NK-92 (cell line): Measurements from ENCODE around the gene MARCHF3.
"Not testable (repeated sequence)": the region's sequence is repeated elsewhere in the genome, so short reads cannot be mapped to it uniquely, and the experiment has no call there.

Source experiments
- DNase-seq: peaks from one replicate; lab custom pipeline; 2025; ENCODE audit not compliant: unreplicated experiment; lab: John Stamatoyannopoulos, UW

Gene MARCHF3

GRCh38 chr5:126881821-126882600, 148.3 kb downstream of the MARCHF3 start:
- no peak for DNase-seq

DNA sequence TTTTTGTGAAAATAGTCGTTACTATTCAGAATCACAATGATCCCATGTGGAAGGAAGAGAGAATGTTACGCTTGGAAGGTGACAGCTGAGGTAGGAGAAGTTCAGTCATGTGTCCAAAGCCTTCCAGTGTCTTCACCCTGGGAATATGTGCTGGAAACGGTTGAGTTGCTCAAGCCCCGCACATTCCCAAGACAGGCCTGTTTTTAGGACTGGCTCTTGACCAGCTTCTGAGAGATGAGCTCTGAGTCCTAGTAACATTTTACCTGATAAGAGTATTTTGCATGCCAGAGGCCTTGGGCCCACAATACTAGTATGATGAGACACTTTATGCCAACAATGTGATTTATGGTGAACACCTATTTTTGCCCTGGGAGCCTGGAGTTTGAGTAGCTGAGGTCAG, 151.7 kb downstream of the MARCHF3 start:
- DNase-seq: no peak

GRCh38 chr5:126878085-126878484, 152.3 kb downstream of the MARCHF3 start:
- DNase-seq: no peak

- no peak for DNase-seq
Measured at GRCh38 chr5:126877602-126878001, 152.8 kb downstream of the MARCHF3 start.

- no peak for DNase-seq
Measured at GRCh38 chr5:126875303-126875785, 155.0 kb downstream of the MARCHF3 start.

DNA sequence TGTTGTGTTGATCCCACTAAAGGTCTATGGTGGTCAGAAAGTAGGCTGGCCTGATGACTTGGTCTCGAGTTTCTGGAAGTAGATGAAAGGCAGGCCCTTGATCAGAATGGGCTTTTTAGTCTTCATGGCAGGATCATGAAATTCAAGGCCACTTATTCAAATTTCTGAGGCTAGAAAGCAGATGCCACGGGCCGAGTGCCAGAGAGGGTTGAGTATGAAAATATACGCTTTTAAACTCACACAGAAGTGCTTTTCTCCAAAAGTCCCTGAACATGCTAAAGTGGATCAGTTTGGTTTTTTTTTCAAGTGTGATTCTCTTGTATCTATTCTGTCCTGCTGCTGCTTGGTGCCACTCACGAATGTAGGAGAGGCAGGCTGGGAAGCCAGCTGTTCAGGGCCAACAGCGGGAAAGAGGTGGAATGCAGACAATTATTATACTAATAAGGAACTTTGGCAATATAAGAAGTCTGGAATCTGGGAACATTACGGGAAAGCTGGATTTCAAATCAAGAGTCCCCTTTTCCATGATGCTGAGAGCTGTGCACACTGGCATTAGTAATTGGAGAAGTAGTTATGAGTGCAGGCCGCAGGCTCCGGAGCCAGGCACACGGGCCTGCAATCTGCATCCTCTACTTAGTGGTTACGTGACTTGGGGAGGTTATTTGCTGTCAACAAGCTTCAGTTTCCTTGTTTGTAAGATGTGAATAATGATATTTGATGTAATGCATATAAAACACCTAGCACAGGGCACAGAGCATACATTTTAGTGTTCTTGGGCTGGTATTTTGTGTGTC, 157.6 kb downstream of the MARCHF3 start:
- no peak for DNase-seq

DNA sequence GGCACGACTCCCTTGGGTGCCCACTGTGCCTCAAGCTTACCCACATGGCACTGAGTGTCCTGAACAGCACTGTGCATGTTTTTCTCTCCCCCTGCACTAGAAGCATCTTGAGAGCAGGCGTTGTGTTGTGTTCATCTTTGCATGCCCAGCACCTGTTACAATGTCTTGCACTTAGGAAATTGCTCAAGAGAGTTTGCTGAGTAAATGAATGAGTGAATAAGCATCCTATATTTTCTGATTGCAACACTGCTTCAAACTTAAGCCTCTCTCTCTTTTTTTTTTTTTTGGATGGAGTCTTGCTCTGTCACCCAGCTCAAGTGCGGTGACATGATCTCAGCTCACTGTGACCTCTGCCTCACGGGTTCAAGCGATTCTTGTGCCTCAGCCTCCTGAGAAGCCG, 158.9 kb downstream of the MARCHF3 start:
- no peak for DNase-seq

- DNase-seq: no peak
Measured at GRCh38 chr5:126869005-126869451, 161.3 kb downstream of the MARCHF3 start.

DNA sequence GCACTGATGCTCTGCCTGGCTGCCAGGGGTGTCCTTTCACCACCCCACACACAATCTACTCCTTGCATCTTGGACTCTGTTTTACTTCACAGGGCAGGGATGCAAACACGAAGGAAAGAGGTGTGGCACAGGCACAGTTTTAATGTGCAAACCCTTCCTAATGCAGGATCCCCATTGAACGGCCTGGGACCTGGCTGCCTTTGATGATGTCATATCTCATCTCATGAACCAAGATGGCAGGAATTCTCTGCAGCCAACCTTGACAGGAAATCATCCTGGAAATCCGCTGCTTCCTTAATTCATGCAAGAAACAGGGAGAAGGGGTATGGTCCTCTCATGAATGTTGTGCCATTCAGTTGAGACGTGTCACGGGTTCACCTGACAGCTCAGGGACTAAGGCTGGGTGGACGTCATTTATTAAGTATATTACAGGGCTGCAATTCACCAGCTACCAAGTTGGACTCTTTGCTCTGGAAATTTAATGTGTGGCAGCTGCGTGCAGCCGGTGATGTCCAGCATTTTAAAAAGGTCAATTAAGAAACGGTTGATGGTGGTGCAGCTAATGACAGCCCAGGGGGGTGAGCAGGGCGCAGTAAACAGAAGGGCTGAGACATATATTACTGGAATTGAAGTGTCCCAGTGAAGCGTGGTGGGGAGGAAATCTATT, 161.9 kb downstream of the MARCHF3 start:
- no peak for DNase-seq

DNA sequence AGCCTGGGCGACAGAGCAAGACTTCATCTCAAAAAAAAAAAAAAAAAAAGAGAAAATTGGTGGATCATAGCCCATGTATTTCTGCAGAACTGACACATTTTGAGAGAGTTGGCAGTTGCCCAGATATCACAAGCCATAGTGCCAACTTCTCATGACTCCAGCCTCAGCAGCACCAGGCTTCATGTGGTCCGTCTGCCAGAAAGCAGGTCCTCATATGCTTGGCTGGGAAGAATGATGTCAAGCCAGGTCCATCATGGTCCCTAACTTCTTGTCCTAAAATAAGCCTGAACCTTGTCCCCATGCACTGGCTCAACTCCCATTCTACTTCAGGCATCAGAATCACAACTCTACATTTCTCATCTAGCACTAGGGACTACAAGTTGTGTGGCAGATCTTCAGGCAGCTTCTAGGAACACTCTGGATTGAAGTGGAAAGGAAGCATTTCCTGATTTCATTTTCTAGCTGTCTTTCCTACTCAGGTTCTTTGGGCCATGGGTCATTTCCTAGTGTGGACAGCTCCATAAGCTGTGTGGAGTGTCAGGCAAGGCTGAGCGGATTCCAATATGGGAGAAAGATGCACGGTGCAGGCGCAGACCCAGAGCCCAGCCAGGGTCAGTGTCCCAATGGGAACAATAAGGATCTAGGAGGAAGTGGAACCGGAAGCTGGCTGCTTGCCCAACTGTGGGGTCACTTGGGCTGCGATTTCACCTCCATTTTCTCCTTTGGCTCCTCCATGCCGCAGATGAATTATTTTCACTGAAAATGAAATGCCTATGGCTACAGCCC, 163.3 kb downstream of the MARCHF3 start:
- DNase-seq: no peak

DNA sequence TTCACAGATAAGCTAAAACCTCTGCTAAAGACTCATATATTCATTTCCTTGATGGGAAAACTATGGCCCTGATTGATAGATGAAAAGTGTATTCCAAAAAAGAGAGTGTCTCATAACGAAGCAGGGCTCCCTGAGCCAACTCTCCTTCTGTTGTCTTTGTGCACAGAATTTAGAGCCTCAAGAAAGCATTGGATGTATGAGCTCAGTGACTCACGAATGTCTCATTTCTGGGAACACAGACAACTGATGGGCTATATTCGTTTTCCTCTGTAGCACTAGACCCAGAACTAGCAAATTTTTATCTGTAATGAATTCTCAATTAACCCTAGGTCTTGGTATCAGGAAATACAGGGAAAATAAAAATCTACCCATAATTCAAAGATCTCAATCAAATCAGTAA, 165.1 kb downstream of the MARCHF3 start:
- no peak for DNase-seq

DNA sequence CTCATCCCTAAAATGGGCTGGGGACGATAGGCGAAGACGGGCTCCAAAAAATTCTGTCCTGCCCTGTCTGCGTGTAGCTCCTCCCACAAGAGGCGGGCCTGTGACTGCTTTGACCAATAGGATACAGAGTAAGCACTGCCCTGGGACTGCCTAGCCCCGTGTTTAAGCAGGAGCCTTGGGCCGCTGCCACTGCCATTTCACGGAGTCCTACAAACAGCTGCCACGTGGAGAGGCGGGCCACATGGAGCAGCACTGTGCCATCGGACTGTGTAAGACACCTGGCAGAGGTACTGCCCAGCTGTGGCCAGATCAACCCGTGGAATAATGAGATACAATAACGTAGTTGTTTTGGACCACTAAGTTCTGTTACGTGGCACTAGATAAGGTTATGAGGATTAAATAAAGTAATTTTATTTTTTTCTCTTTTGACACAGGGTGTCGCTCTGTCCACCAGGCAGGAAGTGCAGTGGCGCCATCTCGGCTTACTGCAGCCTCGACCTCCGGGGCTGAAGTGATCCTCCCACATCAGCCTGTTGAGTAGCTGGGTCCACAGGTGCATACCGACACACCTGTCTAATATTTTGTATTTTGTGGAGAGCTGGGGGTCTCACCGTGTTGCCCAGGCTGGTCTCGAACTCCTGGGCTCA, 166.2 kb downstream of the MARCHF3 start:
- DNase-seq: no peak

GRCh38 chr5:126863402-126863801, 167.0 kb downstream of the MARCHF3 start:
- DNase-seq: no peak

- DNase-seq: no peak
Measured at GRCh38 chr5:126858441-126858840, 171.9 kb downstream of the MARCHF3 start.

- no peak for DNase-seq
Measured at GRCh38 chr5:126857472-126858410, 172.6 kb downstream of the MARCHF3 start.

DNA sequence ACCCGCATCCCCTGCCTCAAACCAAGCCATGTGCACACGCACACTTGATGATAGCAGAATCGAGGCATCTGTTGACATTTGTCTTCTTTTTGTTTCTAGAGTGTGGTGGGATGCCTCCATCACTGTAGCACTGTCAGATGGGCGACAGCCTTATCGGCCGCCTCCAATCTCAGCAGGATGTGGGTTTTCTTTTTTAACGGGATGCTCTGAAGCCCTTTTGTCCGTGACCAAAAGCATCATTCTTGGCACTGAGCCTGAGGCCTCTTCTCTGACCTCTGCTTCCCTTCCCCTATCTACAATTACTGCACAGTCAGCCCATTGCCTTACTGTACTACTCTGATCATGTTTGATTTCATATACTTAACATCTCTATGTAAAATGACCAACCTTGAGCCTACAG, 175.1 kb downstream of the MARCHF3 start:
- DNase-seq: no peak

DNA sequence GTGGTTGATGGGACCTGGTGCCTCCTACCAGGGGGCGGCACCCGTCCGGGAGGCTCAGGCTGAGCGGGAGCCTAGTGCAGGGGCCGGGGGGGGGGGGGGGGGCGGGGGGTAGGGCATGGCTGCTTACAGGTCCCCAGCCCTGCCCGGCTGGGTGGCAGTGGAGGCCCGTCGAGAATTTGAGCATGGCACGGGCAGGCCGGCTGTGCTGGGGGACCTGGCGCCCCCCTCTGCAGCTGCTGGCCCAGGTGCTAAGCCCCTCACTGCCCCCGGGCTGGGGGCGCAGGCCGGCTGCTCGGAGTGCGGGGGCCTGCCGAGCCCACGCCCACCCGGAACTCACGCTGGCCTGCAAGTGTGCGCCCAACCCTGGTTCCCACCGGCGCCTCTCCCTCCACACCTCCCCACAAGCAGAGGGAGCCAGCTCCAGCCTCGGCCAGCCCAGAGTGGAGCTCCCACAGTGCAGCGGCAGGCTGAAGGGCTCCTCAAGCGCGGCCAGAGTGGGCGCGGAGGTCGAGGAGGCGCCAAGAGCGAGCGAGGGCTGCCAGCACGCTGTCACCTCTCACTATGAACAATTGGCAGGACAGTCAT, 175.7 kb downstream of the MARCHF3 start:
- DNase-seq: no peak

DNA sequence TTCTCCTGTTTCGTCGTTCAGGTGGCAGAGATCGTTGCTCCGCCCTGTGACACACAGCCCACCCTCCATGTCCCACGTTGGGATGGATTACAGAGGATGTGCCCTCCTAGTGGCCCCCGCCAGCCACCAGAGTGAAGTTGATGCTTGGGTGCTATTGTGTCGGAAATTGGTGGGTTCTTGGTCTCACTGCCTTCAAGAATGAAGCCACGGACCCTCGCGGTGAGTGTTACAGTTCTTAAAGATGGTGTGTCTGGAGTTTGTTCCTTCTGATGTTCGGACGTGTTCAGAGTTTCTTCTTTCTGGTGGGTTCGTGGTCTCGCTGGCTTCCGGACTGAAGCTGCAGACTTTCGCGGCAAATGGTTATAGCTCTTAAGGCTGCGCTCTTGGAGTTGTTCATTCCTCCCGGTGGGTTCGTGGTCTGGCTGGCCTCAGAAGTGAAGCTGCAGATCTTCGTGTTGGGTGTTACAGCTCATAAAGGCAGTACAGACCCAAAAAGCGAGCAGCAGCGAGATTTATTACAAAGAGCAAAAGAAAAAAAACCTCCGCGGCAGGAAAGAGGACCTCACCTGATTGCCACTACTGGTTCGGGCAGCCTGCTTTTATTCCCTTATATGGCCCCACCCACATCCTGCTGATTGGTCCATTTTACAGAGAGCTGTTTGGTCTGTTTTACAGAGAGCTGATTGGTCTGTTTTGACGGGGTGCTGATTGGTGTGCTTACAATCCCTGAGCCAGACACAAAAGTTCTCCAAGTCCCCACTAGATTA, 176.6 kb downstream of the MARCHF3 start:
- not testable (repeated sequence) for DNase-seq
